Activated T-helper 9 cell treated with anti-CD3 and anti-CD28 coated beads, Interleukin-2, amount 50 U/mL, for 16 hours (primary cell): ENCODE results near the gene FABP3.

Source experiments
- DNase-seq: peaks from one replicate; pipeline ENCODE4 v3.0.0-alpha.2; 2020; ENCODE audit warnings: low read depth

Gene FABP3

DNA sequence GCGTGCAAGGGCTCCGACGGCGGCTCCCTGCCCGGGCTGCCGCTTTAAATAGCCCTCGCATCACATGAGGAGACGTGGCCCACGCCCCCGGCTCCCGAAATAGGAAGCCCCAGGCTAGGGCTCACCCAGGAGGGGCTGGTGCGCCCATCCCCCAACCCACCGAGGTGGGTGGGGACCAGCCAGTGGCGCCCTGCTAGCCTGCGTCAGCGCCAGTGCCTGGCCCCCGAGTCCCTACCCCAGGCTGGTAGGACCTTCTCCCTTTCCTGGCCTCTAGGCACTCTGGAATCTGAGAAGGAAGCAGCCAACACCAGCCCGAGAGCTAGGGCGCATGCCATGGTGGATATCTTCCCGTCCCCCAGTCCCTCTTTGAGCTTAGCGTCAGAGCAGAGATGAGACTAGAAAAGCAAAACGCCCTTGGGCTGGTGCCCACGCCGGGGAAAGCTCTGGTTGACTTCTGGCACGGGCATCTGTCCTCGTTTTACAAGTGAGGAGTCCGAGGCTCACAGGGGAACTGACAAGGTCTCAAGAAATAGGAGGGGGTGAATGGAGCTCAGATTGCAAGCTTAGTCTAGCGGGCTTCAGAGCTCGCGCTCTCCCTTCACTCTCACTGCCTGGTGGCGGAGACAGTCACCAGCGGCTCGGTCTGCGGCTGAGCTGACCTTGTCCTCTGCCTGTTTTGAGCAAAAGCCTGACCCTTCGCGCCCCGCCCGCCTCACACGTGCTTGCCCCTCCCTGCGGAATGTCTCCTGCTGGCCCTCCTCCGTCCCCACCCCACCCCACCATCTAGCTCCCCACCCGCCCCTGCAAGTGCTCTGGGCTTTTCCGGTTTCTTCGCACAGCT is at the start of gene FABP3:
FABP3 (minus strand) TSS at position 21 of the 841 bp plus-strand sequence. CDS start 62 bp downstream, outside the sequence.
- DNase-seq, result no peak

DNA sequence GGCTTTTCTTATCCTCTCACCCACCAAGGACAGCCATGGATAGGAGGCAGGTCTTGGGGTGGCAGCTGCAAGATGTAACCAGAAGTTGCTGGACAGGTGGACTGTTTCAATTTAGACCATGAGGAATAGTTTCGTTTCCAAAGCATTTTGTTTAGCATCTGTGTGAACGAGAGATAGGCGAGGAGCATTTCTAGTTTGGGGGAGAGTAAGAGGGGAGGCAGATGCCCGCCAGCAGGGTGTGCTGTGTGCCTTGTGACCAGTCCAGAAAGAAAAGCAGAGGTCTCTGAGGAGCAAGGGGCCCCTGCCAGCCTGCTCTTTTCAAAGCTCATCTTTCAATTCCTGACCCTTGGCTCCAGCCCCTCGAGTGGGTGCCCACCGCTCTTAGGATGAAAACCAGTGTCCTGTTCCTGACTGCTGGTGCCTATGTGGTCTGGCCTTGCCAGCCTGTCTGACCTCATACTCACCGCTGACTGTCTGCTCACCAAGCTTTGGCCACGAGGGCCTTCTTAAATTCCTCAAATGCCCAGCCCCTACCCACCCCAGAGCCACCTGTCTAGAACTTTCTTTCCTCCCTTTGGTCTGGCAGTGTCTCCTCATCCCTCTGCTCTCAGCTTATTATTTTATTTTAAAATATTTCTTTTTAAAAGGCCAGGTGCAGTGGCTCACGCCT is 48.6 kb upstream of the FABP3 start:
- DNase-seq, result no peak

DNA sequence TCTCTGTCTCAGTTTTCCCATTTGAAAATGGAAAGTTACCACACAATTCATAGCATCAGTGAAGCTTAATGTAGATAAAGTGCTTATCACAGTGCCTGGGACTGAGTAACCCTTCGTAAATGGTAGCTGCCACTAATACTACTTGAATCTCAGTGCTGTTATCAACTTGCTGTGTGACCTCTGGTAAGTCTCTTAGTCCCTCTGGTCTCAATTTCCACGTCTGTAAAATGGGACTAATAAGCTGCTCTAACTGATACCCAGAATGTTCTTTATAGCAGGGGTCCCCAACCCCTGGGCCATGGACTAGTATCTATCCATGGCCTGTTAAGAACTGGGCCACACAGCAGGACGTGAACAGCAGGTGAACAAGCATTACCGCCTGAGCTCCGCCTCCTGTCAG is 47.8 kb upstream of the FABP3 start:
- no peak for DNase-seq

DNA sequence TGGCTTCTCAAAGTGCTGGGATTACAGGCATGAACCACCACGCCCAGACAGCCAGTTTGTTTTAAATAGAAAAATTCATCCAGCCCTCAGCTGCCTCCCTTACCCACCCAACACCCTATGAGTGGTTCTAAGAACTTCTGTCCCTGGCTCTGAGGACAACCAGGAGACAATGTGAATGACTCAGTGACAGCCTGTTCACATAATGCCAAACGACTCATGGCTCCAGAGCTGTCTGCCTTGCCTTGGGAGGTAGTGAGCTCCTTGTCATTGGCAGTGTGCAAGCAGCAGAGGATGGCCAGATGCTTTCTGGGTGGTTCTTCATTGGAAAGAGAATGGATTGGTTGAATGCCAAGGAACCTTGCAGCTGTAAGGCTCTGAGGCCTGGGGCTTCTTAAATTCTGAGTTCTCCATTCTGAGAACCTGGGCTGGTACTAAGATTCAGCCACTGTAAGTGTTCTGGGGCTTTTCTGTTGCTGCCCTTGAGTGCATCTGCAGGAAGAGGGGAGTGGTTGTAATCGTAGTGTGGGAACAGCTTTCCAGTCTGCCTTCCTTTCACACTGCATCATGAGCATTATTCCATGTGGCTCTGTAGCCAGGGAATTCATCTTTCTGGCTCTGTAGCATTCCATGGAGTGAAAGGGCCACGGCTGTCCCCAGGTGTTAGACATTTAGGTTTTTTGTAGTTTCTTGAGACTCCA is 45.9 kb upstream of the FABP3 start:
- DNase-seq, result no peak

DNA sequence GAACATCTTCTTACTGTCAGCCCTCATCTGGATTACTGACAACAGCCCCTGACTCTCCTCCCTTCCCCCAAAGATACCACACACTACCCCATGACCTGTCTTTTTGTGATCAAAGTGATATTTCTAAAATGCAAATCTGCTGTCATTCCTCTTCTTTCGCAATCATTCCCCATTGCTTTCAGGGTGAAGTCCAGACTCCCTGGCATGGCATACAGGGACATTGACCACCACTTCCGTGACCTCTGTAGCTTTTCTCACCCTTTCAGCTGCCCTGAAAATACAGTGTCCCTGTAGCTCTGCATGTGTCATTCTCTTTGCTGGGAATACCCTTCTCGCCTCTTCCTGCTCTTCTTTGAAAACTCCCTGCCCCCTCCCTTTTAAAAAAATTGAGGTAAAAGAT is 44.3 kb upstream of the FABP3 start:
- no peak for DNase-seq

DNA sequence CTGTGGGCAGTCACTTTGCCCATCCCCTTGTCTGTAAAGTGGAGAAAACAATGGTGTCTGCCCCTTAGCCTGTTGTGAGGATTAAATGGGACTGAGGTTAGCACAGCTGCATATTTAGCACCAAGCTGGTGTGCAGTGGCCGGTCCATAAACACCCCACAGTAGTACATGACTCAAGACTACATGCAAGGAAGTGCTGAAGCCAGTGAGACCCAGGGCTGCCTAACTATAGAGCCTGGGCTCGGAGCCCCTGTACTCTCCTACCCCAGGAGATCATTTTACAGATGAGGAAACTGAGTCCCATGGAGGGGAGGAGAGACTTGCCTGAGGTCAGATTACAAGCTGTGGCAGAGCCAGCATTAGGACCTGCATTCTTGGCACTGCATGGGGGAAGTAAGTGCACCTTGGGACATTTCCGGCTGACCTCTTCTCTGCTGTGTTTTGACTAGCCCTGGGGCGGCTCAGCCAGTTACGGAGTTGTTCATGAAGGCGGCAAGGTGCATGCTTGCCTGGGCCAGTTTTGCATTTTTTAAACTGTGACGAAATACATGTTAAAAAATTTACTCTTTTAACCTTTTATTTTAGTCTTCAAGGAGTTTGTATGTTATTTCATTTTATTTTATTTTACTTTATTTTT is 43.3 kb upstream of the FABP3 start:
- no peak for DNase-seq

DNA sequence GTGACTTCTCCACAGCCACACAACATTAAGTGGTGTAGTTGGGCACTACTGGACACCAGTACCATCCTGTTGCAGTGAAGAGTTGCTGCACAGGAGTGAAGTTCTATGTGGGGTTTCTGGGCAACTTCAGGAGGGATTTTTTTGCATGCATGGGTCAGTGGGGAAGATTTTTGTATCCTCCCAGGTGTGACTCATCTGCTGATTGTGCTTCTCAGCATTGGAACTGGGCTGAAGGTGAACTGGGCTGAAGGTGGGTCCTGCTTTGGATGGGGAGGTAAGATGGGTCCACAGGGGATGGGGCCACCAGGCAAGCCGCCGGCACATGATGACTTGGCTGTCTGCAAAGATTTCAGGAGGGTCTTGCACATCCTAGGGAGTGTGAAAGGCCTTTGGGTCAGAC is 42.8 kb upstream of the FABP3 start:
- DNase-seq, result no peak

DNA sequence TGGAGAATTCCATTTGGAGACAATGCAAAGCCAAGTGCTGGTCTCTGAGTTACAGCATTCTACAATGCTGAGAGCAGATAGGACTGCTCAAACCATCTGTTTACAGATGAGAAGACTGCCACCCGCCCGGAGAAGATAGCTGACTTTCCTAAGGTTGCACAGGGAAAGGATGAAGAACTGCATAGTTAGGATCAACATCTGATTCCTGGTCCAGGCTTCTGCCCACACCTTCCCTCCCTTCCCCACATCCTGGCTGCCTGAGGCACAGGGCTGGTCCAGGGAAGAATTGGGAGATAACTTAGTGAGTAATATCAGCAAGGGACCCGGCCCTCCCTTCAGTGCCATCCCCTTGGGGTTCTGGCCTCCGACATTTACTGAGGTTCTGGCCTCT is 42.1 kb upstream of the FABP3 start:
- DNase-seq, result no peak

DNA sequence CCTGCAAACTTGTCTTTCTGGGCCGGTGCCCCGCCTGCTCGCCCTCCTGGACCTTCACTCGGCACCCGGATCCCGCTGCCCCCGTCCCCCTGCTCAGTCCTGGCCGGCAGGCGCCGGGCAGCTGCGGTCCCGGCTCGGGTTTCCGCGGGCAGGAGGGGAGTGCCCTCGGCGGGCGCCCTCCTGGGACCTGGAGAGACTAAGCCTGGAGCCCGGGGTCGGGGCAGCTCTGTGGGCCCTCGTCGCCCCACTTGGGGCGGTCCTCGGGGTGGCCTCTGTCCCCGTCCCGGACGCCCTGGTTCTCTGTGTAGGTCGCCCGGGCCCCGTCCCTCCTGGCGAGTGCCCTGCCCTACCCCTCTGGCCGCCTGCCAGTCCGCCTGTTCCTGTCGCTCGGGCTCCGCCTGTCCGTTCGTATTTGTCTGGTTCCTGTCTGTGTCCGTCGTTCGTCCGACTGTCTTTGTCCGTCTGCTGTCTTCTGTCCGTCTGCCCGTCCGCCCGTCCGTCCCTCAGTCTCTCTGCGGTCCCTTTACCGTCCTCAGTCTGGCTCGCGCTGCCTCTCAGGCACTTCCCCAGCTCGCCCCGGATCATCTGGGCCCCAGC is 40.6 kb upstream of the FABP3 start:
- no peak for DNase-seq

DNA sequence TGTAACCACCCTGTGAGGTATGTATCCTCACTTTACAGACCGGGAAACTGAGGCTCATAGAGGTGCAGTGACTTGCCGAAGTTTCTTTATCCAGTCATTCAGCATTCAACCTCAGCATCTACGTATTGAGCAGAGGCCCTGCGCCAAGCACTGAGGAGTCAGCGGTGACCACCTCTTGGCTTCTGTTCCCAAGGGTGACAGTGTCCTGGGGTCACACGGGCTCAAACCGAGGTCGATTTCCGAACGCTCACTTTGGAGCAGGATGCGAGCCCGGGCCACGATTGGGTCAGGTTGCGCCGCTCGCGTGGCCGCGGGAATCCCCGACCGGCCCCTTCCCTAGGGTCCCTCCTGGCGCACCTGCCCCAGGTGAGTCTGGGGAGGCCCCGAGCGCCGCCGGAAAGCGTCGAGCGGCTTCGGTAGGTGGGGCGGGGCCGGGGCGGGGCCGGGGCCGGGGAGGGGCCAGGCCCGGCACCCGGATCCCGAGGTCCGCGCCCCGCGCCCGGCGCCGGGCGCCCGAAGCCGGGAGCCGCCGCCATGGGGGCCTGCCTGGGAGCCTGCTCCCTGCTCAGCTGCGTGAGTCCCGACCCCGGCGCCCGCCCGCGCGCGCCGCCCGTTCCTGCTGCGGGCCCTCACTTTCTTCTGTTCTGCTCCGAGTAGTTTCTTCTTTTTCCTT is 40.0 kb upstream of the FABP3 start, which contains the start of gene SERINC2:
SERINC2 (plus strand) TSS at position 482 of the 673 bp plus-strand sequence; CDS start at position 535, 53 bp downstream.
- no peak for DNase-seq

DNA sequence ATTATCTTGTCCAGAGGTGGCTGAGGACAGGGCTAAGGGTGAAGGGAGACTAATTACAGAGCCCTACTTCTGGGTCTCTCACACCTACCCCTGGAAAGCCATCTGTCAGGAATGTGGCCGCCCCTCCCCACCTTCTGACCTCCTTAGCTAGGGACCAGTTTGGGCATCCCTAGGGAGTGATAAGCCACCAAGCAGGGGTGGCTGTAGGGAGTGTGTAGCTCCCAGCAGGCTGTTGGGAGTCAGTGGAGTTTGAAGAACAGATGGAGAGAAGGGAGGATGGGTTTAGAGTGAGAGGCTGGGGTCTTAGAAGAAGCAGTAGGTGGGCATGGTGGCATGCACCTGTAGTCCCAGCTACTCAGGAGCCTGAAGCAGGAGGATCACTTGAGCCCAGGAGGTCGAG is 39.3 kb upstream of the FABP3 start:
- DNase-seq, result no peak

DNA sequence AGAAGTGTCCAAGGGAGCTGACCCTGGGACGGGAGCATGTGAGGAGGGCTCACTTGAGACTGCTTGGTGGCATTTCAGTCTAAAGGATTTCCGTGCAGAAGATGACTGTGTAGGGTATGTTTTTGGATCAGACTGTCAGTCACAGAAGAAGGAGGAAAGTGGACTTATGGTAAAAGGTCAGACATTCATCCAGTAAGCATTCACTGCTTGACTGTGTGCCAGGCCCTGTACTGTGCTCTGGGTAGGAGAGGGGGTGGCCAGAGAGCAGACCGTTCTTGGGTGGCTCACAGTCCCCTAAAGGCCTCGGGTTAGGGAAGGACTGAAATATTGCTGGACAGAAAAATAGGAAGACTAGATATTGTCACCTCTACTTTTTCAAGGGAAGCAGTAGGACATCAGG is 38.0 kb upstream of the FABP3 start:
- no peak for DNase-seq

DNA sequence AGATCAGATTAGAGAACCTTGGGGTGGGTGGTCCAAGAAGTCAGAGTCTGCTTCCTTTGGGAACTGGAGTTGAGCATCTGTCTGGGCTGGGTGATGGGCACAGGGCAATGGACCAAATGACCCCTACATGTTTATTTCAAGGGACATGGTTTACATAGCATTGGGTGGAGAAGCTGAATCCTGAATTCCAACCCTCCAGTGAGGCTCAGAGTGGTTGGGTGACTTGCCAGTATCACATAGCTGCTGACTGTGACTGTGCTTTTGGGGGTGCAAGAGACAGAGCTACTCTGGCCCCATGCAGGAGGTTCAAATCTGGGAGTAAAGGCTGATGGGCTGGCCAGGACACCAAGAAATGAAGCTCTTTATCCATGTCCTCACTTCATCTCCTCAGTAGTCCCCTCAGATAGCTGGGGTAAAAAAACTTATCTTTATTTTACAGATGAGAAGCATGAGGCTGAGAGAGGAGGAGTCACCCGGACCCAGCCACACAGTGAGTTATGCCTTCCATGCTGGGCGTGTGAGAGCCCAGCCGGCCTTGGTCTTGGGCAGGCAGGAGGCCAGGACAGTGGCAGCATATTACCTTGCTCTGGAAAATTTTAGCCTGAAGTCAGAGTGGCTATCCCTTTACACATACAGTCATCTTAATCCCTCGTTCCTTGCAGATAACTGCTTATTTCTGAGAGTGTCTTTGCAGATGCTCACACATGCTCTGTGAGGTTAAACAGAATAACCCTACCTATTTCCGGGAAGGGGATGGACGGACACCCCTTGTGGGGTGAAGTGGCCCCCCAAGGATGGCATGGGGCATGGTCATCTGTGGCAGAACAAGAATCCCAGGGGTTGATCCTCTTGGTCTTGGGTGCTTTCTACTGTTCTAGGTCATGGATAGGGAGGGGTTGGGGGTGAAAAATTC is 37.3 kb upstream of the FABP3 start:
- no peak for DNase-seq

DNA sequence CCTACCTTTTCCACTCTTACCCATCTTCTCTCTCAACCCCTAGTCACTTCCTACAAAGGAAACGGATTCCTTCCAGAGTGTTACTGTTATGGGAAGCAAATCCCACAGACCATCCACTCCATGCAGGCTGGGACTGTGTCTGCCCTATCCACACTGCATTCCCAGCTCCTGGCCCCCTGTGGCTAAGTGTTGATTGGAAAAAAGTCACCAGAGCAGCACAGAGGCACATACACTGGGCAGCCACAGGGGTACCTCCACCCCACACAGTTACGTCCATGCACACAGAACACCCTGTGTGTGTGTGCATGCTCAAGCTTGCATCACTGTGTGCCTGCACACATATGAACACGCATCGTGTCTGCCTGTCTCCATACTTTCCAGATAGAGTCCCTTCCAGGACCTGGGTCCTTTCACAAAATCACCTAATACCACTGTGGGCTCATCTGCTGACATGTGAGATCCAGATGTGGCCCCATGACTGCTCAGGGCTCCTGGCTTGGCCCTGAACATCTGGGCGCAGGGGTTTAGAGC is 36.0 kb upstream of the FABP3 start:
- DNase-seq, result no peak

DNA sequence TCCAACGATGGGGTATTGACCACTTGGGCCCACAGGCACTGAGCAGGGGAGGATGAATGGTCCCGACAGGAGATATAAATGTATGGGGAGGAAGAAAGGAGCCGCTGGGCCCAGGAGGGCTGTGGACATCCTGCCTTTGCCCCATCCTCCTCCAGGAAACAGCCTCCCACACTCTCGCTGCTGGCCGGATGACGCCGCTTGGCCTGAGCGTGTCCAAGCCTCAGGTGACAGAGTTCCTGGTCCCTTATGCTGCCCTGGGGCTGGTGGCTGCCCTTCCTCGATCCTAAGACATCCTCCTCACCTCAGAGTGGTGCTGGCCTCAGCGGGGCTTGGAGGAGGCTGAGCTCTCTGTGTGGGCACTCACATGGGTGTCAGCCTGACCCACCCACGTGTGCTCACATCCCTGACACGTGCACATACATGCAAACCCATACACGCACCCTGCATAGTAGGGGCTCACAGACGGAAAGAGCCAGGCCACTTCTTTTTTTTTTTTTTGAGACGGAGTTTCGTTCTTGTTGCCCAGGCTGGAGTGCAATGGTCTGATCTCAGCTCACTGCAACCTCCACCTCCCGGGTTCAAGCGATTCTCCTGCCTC is 34.3 kb upstream of the FABP3 start:
- no peak for DNase-seq

DNA sequence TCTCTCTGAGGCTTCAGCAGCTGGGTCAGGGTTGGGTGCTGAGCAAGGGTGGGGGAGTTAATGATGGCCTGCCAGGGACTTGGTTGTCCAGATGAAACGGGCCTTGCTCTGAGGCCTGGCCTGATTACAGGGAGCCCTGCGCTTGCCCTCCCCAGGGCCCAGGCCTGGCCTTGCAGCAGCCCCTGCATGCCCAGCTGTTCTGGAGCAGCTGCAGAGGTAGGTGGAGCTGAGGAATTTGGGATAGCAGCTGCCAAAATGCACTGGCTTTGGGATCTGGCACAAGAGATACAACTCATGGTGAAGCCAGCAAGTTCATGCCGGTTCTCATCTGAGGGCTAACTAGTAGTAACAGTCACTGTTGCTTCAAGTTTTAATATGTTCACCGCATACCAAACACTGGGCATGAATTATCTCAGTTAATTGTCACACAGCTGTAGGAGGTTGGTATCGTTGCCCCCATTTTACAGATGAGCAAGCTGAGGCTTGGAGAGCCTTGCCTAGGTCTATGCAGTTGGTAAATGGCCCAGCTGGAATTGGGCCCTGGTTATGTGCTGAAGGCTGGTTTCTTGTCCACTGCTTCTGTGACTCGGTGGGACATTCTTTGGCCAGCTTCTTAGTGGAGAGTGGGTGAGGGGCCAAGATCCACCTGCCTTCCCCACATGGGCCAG is 32.8 kb upstream of the FABP3 start:
- no peak for DNase-seq

DNA sequence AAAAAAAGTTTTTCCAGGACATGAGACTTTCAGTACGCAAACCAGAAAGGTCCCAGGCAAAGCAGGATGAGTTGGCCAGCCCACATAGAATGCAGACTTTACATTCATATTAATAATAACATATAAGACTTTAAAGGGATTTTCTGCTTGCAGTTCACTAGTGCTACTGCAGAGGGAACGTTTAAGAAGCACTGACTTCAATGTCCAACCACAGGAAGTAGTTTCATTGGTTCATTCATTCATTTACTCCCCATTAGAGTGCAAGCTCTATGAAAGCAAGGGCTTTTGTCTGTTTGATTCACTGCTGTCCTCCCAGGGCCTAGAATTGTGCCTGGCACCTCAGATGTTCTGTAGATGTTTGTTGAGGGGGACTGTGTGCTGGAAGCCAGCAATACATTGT is 28.4 kb upstream of the FABP3 start:
- DNase-seq, result no peak

DNA sequence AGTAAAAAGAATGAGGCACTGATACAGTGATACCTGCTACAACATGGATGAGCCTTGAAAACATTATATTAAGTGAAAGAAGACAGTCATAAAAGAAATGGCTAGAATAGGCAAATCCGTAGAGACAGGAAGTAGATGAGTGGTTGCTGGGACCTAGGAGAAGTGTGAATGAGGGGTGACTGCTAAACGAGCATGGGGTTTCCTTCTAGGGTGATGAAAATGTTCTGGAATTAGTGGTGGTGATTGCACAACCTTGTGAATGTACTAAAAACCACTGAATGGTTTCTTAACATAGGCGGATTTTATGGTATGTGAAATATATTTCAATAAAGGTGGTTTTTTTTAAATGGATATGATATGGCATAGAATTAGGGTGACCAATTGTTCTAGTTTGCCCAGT is 27.5 kb upstream of the FABP3 start:
- DNase-seq, result no peak

DNA sequence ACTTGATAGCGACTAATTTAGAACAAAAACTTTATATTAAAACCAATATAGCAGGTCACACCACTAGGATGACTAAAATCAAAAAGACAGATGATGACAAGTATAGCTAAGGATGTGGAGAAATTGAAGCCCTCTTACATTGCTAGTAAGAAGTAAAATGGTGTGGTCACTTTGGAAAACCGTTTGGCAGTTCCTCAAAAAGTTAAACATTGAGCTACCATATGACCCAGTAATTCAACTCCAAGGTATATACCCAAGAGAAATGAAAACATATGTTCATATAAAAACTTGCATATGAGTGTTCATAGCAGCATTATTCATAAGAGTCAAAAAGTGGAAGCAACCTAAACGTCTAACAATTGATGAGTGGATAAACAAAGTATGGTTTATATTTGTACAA is 27.1 kb upstream of the FABP3 start:
- no peak for DNase-seq
